Spinal cord (tissue), 10 donors: ENCODE measurements around the gene EEF2KMT. TPM values are rescaled to one million over a fixed set of nuclear protein-coding genes. Genes with fewer than 3 reads are reported as not detected.
"Not testable (repeated sequence)": the region's sequence is repeated elsewhere in the genome, so short reads cannot be mapped to it uniquely, and the experiment has no call there.

Source experiments
- DNase-seq, 6 donors: peaks; one replicate each; pipeline versions ENCODE4 v3.0.0 to v3.0.0-alpha.2; 2013 to 2015; ENCODE audit warnings: low spot score in 6 of 6, low read depth in 4 of 6
- H3K27ac ChIP-seq: one replicate; pipeline ENCODE4 v1.5.1; 2013; ENCODE audit warnings: low read depth, low read length, control low read depth
- H3K27me3 ChIP-seq: one replicate; pipeline ENCODE4 v1.6.1; 2013; ENCODE audit warnings: low read length; ENCODE audit not compliant: control insufficient read depth, insufficient read depth
- H3K36me3 ChIP-seq: one replicate; pipeline ENCODE4 v1.6.1; 2013; ENCODE audit warnings: low read length; ENCODE audit not compliant: control insufficient read depth, insufficient read depth
- H3K4me1 ChIP-seq: one replicate; pipeline ENCODE4 v1.6.1; 2013; ENCODE audit warnings: low read length; ENCODE audit not compliant: control insufficient read depth, insufficient read depth
- H3K4me3 ChIP-seq: one replicate; pipeline ENCODE4 v1.5.1; 2013; ENCODE audit warnings: low read depth, low read length, control low read depth
- H3K9me3 ChIP-seq: one replicate; pipeline ENCODE4 v1.6.1; 2013; ENCODE audit warnings: low read length; ENCODE audit not compliant: control insufficient read depth, insufficient read depth
- WGBS: methylation state at CpG from one replicate; pipeline ENCODE4 v1.1.5; 2013; ENCODE audit warnings: missing lambda C conversion rate; ENCODE audit not compliant: insufficient coverage; 5-methylcytosine and 5-hydroxymethylcytosine counted together
- polyA plus RNA-seq, 2 donors: library from polyadenylated mRNA; unstranded; fragments of 120-200 nt; gene quantifications; one replicate each; pipeline ENCODE4 v1.2.1, GENCODE V29; 2013; ENCODE audit not compliant: insufficient read length in 2 of 2
- total RNA-seq, 2 donors: library from RNA; depleted of rRNA in 1 of 2; stranded (reverse); fragments of 120-200 nt in 1 of 2; fragments of >200 nt in 1 of 2; gene quantifications; one replicate each; pipeline versions ENCODE4 v1.2.3 to v1.2.4, GENCODE V29; 2013 to 2014
- donor health status: healthy.

EEF2KMT gene
- total and polyA plus RNA-seq, 4 donors: 6.7 to 15.3 (median 11.5) TPM

GRCh38 chr16:5045499-5046115, 52.0 kb downstream of the EEF2KMT start:
- Histone ChIP-seq H3K4me3 (no peak overlapping the region), H3K4me1 (no peaks in the 10 kb centered on the region), H3K9me3 (no peaks in the 10 kb centered on the region), H3K27ac (no peak overlapping the region), H3K27me3 (no peaks in the 10 kb centered on the region), H3K36me3 (peaks cover 14% of the 10 kb centered on the region)
- 85% methylated on average over 10 of the region's 10 CpGs for WGBS
- DNase-seq: no peak

GRCh38 chr16:5044581-5044980, 53.0 kb downstream of the EEF2KMT start:
- not testable (repeated sequence) for DNase-seq, H3K9me3 ChIP-seq, H3K27ac ChIP-seq, H3K27me3 ChIP-seq, H3K4me1 ChIP-seq, H3K4me3 ChIP-seq
- WGBS: 92% methylated on average over 9 of the region's 11 CpGs
- H3K36me3 ChIP-seq: peaks cover 14% of the 10 kb centered on the region

GRCh38 chr16:5044011-5044540, 53.5 kb downstream of the EEF2KMT start:
- DNase-seq: no peak
- Histone ChIP-seq H3K4me1 (no peaks in the 10 kb centered on the region), H3K9me3 (no peaks in the 10 kb centered on the region), H3K27ac (no peak overlapping the region), H3K27me3 (no peaks in the 10 kb centered on the region), H3K36me3 (peaks cover 14% of the 10 kb centered on the region), H3K4me3 (no peak overlapping the region)
- WGBS: 92% methylated on average over 7 of the region's 8 CpGs

GRCh38 chr16:5042574-5043171, 54.9 kb downstream of the EEF2KMT start:
- no peaks in the 10 kb centered on the region for H3K9me3 ChIP-seq
- WGBS: 67% methylated on average over 10 of the region's 14 CpGs
- no peak for DNase-seq
- no peaks in the 10 kb centered on the region for H3K4me1 ChIP-seq
- H3K27ac ChIP-seq: no peak overlapping the region
- H3K36me3 ChIP-seq: peaks cover 14% of the 10 kb centered on the region
- H3K27me3 ChIP-seq: no peaks in the 10 kb centered on the region
- no peak overlapping the region for H3K4me3 ChIP-seq

- Histone ChIP-seq H3K27me3 (no peaks in the 10 kb centered on the region), H3K9me3 (no peaks in the 10 kb centered on the region), H3K4me1 (no peaks in the 10 kb centered on the region), H3K27ac (no peak overlapping the region), H3K36me3 (peaks cover 14% of the 10 kb centered on the region), H3K4me3 (no peak overlapping the region)
- 80% methylated on average over 11 of the region's 12 CpGs for WGBS
- DNase-seq: no peak
Observed at GRCh38 chr16:5041600-5042133, 55.9 kb downstream of the EEF2KMT start.

- Histone ChIP-seq H3K4me1 (no peaks in the 10 kb centered on the region), H3K36me3 (peaks cover 14% of the 10 kb centered on the region), H3K4me3 (no peak overlapping the region), H3K9me3 (no peaks in the 10 kb centered on the region), H3K27ac (no peak overlapping the region), H3K27me3 (no peaks in the 10 kb centered on the region)
- WGBS: 95% methylated on average over 5 of the region's 7 CpGs
- no peak for DNase-seq
Observed at GRCh38 chr16:5040451-5040850, 57.1 kb downstream of the EEF2KMT start.

- Histone ChIP-seq H3K27me3 (no peaks in the 10 kb centered on the region), H3K4me3 (no peak overlapping the region), H3K4me1 (peaks cover 15% of the 10 kb centered on the region), H3K27ac (no peak overlapping the region), H3K36me3 (no peaks in the 10 kb centered on the region), H3K9me3 (no peaks in the 10 kb centered on the region)
- peak in 1 of 6 donors; percentile 61 for DNase-seq
- 58% methylated on average over 9 of the region's 12 CpGs for WGBS
Observed at GRCh38 chr16:5036228-5037156, 61.1 kb downstream of the EEF2KMT start.

- no peak overlapping the region for H3K27ac ChIP-seq
Observed at GRCh38 chr16:5035909-5036227, 61.7 kb downstream of the EEF2KMT start.

More at GRCh38 chr16:5035909-5036227, 61.7 kb downstream of the EEF2KMT start:
- WGBS: 70% methylated on average over 1 of the region's 1 CpG
- H3K4me3 ChIP-seq: no peak overlapping the region
- no peaks in the 10 kb centered on the region for H3K36me3 ChIP-seq
- no peak for DNase-seq
- H3K4me1 ChIP-seq: peaks cover 15% of the 10 kb centered on the region
- no peaks in the 10 kb centered on the region for H3K27me3 ChIP-seq
- no peaks in the 10 kb centered on the region for H3K9me3 ChIP-seq
